GM18951 (cell line): ENCODE results near the gene VPS37B.

Experiments used
- POLR2A ChIP-seq: IDR thresholded peaks from 4 replicates; pipeline ENCODE4 v1.6.1; 2011; ENCODE audit warnings: mild to moderate bottlenecking; ENCODE audit not compliant: insufficient read length, insufficient read depth; ENCODE audit errors: extremely low read depth
- in situ Hi-C: fragments of 300-500 bp; cut with MboI; formaldehyde crosslinking; loops from one replicate; pipeline ENCODE4 v1.12.0; 2022; ENCODE audit warnings: low sequenced_read_pairs, mixed read lengths, inconsistent platforms; ENCODE audit not compliant: unreplicated experiment

The VPS37B gene

DNA sequence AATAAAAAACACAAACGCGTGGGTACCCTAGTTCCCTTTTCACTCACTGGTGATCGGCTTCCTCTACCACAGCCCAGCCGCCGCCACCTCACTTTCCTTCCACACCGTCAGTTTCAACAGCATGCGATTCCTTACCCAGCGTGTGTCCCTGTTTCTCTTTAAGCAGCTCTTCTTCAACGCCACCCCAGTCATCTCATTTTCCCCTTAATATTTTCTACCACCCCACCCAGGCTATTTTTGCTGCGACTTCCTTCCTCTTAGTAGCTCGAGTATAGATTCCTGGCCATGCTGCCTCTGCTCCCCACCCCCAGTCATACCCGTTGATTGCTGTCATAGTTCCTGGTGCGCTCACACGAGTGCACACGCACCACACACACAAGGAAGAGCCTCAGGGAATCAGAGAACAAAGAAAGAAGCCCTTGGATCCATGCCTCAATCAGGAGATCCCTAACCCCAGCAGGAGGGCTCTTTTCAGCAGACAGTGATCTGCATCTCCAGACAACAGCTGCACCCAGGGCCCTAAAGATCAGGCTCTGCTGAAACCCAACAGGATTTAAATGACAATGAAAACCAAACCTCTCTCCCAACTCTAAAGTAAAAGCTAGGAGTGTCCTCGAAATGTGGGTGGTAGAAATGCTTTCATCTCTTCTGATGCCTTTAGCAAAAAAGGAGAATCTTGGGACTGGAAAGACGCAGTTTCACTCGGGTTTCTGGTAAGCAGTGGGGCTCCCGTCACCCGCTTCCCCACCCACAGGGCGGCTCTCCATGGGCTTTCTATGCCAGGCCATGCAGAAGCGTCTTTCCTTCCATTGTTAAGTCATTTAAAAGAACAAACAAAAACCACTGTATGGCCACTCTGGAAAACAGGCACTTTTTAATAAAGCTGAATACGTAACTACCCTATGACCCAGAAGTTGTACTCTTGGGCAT lies 23.8 kb downstream of the VPS37B start:
- in situ Hi-C loops, result no loop called here
- TF ChIP-seq POLR2A, result peak; percentile 13

DNA sequence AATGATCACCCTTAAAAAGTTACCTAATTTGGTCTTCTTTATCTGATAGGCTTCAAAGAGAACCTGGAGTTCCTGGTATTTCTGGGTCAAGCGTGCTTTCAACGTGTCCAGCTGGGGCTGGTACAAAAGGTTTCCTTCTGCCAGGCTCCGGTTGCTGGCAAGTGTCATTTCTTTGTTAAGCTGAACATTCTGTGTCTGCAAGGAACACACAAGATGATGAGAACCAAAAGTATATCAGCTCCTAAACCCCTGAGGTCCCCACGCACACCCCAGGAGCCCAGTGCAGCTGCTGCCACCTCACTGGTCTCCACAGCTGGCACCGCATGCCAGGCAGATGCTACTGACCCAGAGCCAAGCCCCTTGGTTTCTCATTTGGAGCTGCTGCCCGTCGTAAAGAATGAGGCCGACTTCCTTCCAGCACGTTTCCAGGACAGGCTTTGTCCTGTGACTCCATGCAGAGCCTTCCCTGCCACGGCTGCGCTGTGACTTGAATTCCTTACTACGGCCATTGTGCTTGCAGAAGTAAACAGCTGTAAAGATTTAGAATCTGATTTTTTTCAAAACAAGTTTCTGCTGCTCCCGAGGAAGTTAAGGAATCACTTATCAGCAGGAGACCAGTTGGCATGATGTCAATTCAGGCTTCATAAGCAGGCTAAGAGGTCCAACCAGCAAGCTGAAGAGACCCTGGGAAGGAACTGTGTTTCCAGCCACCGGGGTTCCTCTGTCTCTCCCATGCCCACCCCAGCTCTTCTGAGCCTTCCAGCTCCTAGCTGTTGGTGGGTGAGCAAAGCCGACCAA lies 24.9 kb downstream of the VPS37B start:
- in situ Hi-C loops, result no loop called here
- TF ChIP-seq POLR2A, result no peak

DNA sequence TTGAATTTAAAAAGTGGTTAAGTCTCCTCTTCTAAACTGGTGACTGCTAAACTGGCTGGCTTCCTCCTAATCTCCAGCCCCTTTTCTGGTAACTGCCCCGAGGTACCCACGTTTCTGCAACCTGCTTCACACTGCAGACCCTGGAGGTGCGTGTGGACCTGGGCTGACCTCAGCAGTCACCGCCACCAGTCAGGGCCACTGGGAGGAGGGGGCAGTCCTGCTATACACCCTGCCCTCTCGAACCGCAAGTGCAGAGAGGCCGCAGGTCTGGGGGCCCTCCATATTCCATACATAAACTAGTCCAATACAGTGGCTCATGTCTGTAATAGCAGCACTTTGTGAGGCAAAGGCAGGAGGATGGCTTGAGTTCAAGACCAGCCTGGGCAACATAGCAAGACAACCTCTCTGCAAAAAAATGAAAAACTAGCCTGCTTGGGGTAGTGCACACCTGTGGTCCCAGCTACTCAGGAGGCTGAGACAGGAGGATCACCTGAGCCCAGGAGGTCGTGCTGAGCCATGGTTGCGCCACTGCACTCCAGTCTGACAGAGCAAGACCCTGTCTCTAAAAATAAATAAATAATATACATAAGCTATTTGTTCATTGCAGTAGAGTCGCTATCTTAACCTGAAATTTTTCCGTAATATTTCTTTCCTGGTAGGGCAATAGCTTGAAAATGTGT lies 25.6 kb downstream of the VPS37B start:
- no peak for TF ChIP-seq POLR2A
- in situ Hi-C loops, result no loop called here

DNA sequence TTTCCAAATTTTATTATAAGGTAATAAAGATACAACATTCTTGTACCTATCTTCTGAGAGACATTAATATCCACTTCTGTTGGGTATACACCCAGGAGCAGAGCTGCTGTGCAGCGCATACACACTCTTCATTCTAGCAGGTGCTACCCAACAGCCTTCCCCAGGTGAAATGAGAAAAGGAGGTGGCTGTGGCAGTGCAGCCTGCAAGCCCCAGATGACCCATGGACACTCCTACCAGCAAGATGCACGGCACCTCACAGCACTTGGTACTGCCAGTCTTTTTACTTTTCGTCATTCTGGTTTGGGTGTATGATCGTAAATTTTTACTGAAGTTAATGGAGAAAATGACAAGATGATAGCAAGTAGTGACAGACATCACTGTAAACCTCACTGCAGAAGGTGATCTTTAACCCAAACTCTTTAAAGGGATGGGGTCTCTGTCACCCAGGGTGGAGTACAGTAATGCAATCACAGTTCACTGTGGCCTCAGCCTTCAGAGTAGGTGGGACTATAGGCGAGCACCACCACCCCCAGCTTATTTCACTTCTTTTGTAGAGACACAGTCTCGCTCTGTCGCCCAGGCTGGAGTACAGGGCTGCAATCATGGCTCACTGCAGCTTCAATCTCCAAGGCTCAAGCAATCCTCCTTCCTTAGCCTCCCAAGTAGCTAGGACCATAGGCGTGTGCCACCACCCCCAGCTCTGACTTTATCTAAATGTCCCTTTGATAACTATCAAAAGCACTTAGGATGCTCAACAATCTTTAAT lies 26.5 kb downstream of the VPS37B start:
- TF ChIP-seq POLR2A, result no peak
- in situ Hi-C loops, result no loop called here

DNA sequence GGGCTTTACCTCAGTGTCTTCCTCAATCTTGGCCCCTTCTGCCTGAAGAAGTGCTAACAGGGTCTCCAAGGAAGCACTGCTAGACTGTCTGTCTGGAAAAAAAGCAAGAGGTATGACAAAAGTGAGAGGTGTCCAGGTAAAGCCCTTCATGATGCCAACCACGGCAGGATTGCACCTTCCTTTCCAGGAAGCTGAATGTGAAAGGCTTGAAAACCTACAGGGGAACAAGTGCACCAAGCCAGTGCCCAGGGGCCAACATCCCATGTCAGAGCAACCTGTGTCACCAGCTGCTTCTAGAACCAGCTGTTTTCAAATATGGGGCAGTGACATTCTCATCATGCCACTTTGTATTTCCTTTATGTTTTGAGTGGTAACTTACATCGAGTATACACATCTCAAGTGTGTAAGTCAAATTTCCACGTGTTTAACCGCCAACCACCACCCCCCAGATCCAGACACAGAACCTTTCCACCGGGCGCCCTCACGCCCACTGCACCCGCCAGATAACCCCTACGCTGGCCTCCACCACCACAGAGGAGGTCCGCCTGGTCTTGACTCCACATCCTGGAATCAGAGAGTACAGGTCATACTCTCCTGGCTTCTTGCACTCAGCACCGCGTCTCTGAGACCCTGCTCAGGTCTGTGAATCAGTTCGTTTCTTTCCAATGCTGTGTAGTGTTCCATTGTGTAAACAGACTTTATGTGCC lies 27.3 kb downstream of the VPS37B start:
- no peak for TF ChIP-seq POLR2A
- in situ Hi-C loops, result no loop called here

DNA sequence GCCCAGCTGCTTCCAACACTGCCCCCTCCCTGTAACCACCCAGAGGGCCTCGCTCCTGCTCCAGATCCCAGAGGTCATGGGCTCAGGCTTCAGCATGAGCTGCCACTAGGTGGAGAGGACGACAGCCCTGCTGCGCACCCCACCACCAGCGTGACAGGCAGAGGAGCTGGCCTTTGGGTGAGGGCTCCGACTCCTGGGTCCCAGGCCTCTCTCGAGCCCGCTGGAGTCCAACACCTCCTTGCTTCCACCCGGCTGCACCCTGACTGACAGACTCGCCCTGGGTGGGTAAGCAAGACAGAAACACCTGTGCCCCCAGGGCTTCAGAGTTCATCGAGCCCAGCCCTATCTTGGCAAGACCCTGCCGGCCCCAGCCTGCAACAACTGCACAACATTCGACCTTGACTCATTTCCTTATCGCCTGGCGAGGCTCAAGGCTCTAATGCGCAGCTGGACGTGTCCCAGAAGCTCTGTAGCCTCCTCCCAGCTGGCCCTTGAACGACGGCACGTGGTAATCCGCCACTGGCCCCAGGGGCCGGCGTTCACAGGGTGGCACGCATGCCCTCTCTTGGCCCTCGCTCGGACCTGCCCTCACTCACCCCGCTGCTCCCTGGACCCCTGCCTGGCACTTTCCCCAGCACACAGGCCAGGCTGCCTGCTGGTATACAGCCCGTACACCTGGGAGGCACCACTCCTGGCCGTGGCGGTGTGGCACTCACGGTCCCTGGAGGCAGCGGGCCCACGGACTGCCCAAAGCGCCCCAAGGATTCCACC lies 28.0 kb downstream of the VPS37B start:
- TF ChIP-seq POLR2A, result no peak
- in situ Hi-C loops, result no loop called here

DNA sequence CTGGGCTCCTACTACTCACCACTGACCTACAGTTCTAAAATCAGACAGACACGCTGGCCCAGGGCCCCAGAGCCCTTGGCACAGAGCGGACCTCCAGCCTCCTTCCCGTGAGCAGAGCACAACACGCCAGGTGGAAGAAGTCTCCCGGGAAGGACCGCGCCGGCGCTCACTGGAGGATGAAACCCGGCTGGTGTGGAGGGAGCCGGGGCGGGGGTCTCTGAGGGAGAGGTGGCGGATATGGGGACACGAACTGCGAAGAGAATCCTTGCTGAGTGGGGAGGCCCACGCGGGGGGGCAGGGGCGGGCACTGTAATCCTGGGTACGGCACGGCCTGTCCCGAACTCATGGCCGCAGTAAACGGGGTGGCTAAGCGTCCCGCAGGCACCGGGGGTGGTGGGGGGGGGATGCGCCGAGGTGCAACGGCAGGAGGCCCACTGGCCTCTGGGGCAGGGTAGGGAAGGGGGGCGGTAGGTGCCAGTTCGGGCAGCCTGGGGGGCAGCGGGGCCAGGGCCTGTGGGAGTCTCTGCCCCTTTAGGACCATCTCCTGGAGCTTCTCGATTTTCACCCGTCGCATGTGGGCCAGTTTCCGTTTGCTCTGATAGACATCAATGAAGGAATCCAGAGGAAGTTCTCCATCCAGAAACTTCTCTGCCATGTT lies 28.8 kb downstream of the VPS37B start:
- TF ChIP-seq POLR2A, result no peak
- in situ Hi-C loops, result no loop called here

DNA sequence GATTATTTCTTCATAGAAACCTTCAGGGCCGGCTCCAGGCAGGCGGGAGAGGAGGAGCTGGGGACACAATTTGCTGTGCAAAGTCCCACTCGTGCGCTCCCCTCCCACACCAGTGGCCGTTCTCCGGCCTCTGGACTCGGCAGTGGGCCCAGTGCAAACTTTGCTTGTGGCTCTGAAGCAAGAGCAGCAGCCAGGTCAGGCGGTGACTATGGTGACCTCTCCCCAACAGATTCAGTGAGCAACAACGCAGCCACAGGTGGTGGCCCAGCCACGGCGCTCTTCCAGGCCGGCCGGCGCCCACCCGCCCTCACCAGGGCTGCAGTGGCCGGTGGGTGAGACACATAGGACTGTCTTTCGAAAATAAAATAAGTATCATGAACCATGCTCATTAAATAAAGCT lies 29.5 kb downstream of the VPS37B start:
- TF ChIP-seq POLR2A, result no peak
- in situ Hi-C loops, result no loop called here

DNA sequence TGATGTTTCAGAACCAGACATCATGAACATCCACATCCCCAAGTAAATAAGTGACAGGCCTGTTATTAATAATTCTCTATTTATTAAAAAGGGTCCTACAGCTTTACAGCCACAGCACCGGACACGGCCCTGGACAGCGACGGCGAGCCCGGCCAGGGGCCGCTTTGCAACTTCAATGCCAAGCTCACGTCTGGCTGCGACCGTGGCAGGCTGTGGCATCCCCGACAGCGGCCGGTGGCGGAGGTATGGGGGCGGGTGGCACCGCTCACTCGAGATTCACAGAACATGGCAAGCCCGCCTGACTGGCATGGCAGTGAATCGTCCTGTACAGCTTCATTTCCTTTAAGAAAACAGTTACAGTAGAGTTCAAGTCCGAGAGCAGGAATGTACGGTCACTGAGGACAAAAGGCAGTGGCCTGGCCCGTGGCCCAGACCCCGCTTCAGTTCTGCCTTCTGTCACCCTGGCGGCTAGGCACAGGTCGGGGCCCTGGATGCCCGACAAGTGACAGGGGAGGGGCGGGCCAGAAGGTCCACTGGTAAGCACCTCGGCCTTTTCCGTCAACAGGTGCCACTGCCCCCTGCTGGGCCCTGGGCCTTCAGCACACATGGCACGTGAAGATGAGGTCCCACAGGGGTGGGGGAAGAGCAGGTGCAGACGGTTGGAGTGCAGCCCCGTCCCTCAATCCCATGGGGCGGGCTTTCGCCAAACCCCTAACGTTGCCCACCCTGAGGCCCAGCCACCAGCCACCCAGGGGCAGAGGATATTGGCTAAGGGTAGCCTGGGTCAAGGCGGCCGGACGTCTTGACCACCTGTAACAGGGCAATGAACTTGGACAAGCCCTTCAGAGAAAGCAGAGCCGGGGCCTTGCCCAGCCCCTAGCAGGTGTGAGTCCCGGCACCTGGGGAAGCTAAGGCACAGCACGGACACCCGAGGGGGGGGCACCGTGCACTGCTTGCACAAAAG lies 30.4 kb downstream of the VPS37B start:
- in situ Hi-C loops, result no loop called here
- no peak for TF ChIP-seq POLR2A

DNA sequence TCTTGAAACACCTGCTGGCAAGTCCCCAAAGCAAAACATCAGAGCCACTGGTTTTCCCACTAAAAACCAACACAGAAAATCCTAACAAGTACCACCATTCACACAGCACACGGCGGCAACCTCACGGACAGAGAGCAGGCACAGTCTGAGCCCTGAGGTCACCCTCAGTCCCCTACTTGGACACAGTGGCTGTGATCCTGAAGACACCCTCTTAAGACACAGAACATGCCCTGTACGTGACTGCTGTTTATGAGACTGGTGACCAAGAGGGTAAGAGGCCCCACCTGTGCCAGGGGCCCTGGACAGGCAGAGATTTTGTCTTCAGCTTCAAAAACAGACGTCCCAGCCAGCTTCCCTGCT lies 31.1 kb downstream of the VPS37B start:
- in situ Hi-C loops, result no loop called here
- no peak for TF ChIP-seq POLR2A
